ENCODE data around the gene HDAC3.

- TF ChIP-seq CTCF (tag by site-specific recombination; IDR thresholded peaks at IDR 0.05) (no peak), ZNF544 (tag by site-specific recombination; IDR thresholded peaks at IDR 0.05) (no peak), ZBTB49 (tag by site-specific recombination; IDR thresholded peaks at IDR 0.05; ENCODE audit: low read depth) (no peak), ZNF24 (tag by site-specific recombination; IDR thresholded peaks at IDR 0.05) (no peak), ZNF596 (tag by site-specific recombination; IDR thresholded peaks at IDR 0.05) (no peak), ZNF174 (tag by site-specific recombination; IDR thresholded peaks at IDR 0.05) (no peak), ZEB2 (tag by site-specific recombination; IDR thresholded peaks at IDR 0.05) (no peak), ZNF626 (tag by site-specific recombination; IDR thresholded peaks at IDR 0.05) (no peak), ZNF692 (tag by site-specific recombination; IDR thresholded peaks at IDR 0.05) (no peak), ZNF23 (tag by site-specific recombination; IDR thresholded peaks at IDR 0.05; ENCODE audit: borderline replicate concordance) (no peak), REST (tag by site-specific recombination; IDR thresholded peaks at IDR 0.05) (peak; percentile 92)
Measured at GRCh38 chr5:141637767-141638419, 1.2 kb upstream of the HDAC3 start.

All from HEK293 (cell line).